IPS-11a (cell line): ENCODE results near the gene CST7.
"Not testable (repeated sequence)": the region's sequence is repeated elsewhere in the genome, so short reads cannot be mapped to it uniquely, and the experiment has no call there.

Experiments
- H3K4me3 ChIP-seq: one replicate; pipeline ENCODE4 v1.5.1; 2013; ENCODE audit warnings: low read depth, low read length, control low read depth

CST7 gene

DNA sequence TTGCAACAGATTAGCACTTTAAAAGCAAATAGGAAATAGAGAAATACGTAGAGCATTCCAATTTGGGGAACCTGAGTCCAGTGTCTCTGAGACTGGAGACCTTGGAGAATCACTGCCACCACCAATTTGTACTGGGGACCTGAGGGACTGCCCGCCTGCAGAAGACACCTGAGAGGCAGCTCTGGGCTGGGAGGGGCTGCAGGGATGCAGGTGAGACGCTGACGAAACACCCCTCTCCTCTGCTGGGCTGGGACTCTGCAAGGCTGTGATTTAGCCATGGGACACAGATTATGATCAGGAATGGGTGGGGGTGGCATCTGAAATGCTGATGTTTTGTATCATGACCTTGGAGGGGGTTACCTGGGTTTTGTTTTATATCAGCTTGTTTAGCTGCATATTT lies 50.5 kb downstream of the CST7 start:
- no peak overlapping the region for H3K4me3 ChIP-seq

DNA sequence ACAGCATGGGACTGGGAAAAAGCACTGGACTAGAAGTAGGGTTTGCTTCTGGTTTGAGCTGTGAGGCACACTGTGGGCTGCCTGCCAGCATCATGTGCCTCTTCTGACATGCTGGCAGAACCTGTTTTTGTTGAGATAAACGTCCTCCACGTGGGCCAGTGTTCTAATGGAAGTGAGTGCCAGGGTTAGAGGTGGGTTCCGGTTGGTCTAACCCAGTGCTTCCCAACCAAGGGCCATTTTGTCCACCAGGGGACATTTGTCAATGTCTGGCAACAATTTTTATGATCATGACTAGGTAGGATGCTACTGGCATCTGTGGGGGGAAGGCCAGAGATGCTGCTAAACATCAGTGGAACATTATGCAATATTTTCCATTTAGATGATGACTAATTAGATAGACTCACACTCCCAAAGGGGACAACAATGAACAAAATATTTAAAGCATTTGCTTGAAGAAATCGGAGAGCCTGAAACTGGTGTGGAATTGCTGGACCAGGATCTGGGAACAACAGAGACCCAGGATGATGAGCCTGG lies 51.3 kb downstream of the CST7 start:
- no peak overlapping the region for H3K4me3 ChIP-seq

DNA sequence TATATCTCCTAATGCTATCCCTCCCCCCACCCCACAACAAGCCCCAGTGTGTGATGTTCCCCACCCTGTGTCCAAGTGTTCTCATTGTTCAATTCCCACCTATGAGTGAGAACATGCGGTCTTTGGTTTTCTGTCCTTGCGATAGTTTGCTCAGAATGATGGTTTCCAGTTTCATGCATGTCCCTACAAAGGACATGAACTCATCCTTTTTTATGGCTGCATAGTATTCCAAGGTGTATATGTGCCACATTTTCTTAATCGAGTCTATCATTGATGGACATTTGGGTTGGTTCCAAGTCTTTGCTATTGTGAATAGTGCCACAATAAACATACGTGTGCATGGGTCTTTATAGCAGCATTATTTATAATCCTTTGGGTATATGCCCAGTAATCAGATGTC lies 52.3 kb downstream of the CST7 start:
- H3K4me3 ChIP-seq, result not testable (repeated sequence)

DNA sequence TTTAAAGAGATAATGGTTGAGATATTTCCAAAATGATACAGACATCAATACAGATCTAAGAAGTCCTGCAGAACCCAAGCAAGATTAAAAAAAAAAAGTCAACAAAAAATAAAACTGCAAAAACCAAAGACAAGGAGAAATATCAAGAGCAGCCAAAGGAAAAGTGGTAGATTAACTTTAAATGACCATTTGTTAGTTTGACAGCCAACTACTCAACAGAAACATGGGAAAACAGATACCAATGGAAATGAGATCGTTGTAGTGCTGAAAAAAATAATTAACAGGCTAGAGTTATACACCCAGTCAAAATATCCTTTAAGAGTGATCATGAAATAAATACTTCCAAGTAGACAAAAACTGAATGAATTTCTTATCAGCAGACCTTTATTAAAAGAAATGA lies 53.9 kb downstream of the CST7 start:
- no peak overlapping the region for H3K4me3 ChIP-seq

DNA sequence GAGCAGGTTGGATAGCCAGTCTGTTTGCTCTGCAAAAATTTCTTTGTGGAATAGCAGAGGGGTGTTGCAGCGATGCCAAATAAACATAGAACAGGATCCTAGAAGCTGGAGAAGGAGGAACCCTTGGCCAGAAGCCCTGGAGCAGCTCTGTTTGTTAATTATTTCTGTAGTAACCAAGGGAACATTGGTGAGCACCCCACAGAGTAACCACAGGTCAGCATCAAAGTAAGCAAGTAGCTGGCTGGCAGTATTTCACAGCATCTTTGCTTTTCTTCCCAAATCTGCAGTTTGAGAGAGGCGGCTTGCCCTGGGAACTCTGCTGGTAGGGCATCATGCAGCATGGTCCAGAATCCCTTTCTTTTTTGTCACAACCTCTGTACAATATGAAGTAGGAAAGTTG lies 56.2 kb downstream of the CST7 start:
- H3K4me3 ChIP-seq, result no peak overlapping the region

DNA sequence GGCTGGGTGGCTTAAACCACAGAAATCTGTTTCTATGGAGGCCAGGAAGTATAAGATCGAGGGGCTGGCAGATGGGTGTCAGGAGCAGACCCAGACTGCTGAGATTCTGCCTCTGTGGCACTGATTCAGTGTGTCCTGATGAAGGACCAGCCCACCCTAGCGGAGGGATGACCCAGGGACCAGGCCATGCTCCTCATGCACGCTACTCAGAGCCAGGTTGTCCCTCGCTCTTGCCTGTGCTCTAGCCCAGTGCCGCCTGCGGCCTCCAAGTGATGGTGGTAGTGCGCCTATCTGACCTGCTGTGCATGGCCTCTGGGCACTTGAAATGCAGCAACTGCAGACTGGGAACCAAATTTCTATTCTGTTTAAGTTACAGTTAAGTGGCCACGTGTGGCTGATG lies 56.6 kb downstream of the CST7 start:
- H3K4me3 ChIP-seq, result no peak overlapping the region

DNA sequence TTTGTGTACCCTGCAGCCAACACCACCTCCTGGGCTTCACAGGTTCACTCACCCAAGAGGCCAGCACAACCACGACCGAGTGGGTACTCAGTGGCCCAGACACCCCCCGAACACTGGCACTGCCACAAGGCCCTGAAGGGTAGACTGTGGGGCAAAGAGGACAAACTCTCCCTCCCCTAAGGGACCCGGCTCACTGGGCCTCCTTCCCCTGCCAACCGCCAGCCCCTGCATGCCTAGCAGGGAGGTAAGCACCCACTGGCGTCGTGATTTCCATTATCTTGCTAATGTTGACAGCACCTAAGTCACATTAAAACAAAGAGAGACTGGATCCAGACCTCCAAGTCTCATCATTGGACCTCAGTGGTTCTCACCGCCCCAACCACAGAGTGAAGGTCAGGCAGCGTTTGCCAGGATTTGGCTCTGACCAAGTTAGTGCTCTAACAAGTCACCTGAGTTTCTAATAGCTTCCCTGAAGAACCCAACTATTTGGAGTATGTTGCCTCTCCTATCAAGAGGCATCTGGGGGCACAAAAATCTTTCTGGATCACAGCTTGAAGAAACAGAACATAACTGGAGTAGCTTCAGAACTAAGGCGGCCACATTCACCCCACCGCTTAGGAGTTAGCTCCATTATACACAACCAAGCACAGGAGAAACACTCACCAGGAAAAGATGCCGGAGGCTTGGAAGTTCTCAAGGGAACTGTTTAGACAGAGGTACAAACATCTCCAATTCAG lies 57.5 kb downstream of the CST7 start:
- no peak overlapping the region for H3K4me3 ChIP-seq

DNA sequence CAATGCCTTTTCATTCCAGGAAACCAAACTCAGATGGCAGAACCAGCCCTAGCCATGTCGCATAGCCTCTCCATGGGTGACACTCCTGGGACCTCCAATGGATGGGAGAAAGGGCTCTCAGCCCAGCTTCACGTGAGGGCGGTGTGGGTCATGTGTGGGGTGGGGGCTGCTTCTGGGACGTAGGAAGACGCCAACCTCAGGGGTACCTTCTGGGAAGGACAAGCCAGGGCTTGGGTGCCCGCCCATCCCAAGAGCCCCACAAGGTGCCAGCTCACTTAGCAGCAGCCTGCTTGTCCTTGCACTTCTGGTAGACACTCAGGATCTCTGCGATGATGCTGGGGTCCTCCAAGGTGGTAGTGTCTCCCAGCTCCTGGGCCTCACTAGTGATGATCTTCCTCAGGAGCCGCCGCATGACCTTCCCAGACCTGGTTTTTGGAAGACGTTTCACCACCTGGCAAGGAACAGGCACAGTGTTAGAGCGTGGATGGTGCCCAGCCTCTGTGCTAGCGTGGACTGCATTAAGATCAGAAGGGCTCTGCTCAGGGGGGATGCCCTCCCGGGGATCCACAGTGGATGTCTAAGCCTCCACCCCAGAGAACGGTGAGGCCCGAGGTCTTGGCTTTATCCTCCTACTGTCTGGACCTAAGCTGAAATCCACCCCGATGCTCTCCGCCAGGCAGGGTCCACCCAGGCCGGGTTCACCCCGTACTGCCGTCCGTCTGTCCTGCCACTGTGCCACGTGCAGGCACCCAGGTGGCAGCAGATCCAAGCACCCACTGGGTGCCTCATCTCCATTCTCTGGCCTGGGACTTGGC lies 58.6 kb downstream of the CST7 start:
- no peak overlapping the region for H3K4me3 ChIP-seq

DNA sequence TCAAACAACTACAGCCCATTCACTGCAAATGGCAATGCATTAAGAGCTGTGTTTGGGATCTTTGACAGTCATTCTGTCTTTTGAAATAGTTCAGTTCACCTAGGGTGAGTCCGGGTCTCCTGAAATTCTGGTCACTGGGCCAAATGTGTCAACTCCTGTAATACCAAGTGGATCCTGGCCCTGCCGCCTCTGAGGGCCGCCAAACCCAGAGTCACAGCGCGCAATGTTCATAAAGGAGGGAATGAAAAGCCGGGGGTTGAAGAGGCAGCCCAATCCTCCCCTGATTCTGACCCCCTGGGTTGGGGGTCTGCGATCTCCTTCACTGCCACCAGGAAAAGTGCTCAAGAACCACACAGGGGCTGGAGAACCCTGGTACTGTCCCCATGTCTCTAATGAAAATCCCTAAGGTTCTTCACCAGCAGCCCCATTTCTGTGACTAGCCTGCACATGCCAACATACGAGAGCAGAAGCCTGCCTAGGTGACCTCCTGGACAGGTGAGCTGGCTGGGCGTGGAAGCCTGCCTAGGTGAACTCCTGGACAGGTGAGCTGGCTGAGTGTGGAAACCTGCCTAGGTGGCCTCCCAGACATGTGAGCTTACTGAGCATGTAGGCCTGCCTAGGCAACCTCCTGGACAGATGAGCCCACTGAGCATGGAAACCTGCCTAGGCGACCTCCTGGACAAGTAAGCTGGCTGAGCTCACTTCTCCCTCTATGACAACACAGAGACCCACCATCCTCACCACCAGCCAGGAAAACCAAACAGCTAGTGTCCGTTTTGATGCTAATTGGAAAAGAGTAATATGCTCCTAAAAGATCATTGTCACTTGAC lies 59.5 kb downstream of the CST7 start:
- H3K4me3 ChIP-seq, result no peak overlapping the region
